ENCODE measurements around the gene TNRC18. TPM values are rescaled to one million over a fixed set of nuclear protein-coding genes. Genes with fewer than 3 reads are reported as not detected.

TNRC18 gene
- total and polyA plus RNA-seq, 2 experiments from 2014 or later = 3.7 to 51.8 TPM

- Histone ChIP-seq H3K79me2 (ENCODE audit: insufficient read depth) (no peaks in the 10 kb centered on the region), H3F3A (ENCODE audit: insufficient read depth) (no peaks in the 10 kb centered on the region), H3K27me3 (replicated peaks; ENCODE audit: insufficient read depth) (no peaks in the 10 kb centered on the region), H3K4me3 (no peak overlapping the region), H3K4me2 (ENCODE audit: unreplicated experiment) (no peak overlapping the region), H3K9ac (no peak overlapping the region), H3K9me3 (ENCODE audit: low read depth) (no peaks in the 10 kb centered on the region), H3K36me3 (ENCODE audit: low read depth) (no peaks in the 10 kb centered on the region), H4K20me1 (ENCODE audit: insufficient read depth) (no peaks in the 10 kb centered on the region), H3K27ac (no peak overlapping the region), H3K4me1 (ENCODE audit: insufficient read depth) (no peaks in the 10 kb centered on the region), H2AFZ (no peak overlapping the region), H3K9me2 (ENCODE audit: insufficient read depth) (no peaks in the 10 kb centered on the region)
- in situ Hi-C loops (cut with MboI) = no loop called here
- WGBS, 2 experiments (ENCODE audit: low coverage in 1 of 2, low lambda C conversion rate in 2 of 2, missing lambda C conversion rate in 2 of 2) = 83 to 86% methylated on average over 12 to 14 of the region's 15 CpGs
- no peak for TF ChIP-seq EZH2 (IDR thresholded peaks at IDR 0.05; ENCODE audit: insufficient read depth, poor library complexity, severe bottlenecking)
- no peak for TF ChIP-seq EZH2phosphoT487 (IDR thresholded peaks at IDR 0.05; ENCODE audit: insufficient read depth, low read depth)
- no peak for DNase-seq
Observed at GRCh38 chr7:5470167-5470532, 46.5 kb upstream of the TNRC18 start.

GRCh38 chr7:5469375-5470166 is 45.9 kb upstream of the TNRC18 start:
- no peak for DNase-seq
- Histone ChIP-seq H3K9me2 (ENCODE audit: insufficient read depth) (no peaks in the 10 kb centered on the region), H3K79me2 (ENCODE audit: insufficient read depth) (no peaks in the 10 kb centered on the region), H3K4me3 (no peak overlapping the region), H2AFZ (no peak overlapping the region), H3F3A (ENCODE audit: insufficient read depth) (no peaks in the 10 kb centered on the region), H3K4me1 (ENCODE audit: insufficient read depth) (no peaks in the 10 kb centered on the region), H3K9me3 (ENCODE audit: low read depth) (no peaks in the 10 kb centered on the region), H4K20me1 (ENCODE audit: insufficient read depth) (no peaks in the 10 kb centered on the region), H3K9ac (no peak overlapping the region), H3K4me2 (ENCODE audit: unreplicated experiment) (no peak overlapping the region), H3K36me3 (ENCODE audit: low read depth) (no peaks in the 10 kb centered on the region), H3K27ac (no peak overlapping the region), H3K27me3 (replicated peaks; ENCODE audit: insufficient read depth) (no peaks in the 10 kb centered on the region)
- WGBS, 2 experiments (ENCODE audit: low coverage in 1 of 2, low lambda C conversion rate in 2 of 2, missing lambda C conversion rate in 2 of 2) = 89 to 91% methylated on average over 29 to 31 of the region's 32 CpGs
- in situ Hi-C loops (cut with MboI) = no loop called here
- TF ChIP-seq EZH2 (IDR thresholded peaks at IDR 0.05; ENCODE audit: insufficient read depth, poor library complexity, severe bottlenecking) = no peak
- no peak for TF ChIP-seq EZH2phosphoT487 (IDR thresholded peaks at IDR 0.05; ENCODE audit: insufficient read depth, low read depth)

- Histone ChIP-seq H3K79me2 (ENCODE audit: insufficient read depth) (no peaks in the 10 kb centered on the region), H3K4me1 (ENCODE audit: insufficient read depth) (no peaks in the 10 kb centered on the region), H2AFZ (no peak overlapping the region), H4K20me1 (ENCODE audit: insufficient read depth) (no peaks in the 10 kb centered on the region), H3K9me3 (ENCODE audit: low read depth) (no peaks in the 10 kb centered on the region), H3K27me3 (replicated peaks; ENCODE audit: insufficient read depth) (no peaks in the 10 kb centered on the region), H3K9ac (no peak overlapping the region), H3K36me3 (ENCODE audit: low read depth) (no peaks in the 10 kb centered on the region), H3K4me3 (no peak overlapping the region), H3K27ac (no peak overlapping the region), H3F3A (ENCODE audit: insufficient read depth) (no peaks in the 10 kb centered on the region), H3K4me2 (ENCODE audit: unreplicated experiment) (no peak overlapping the region), H3K9me2 (ENCODE audit: insufficient read depth) (no peaks in the 10 kb centered on the region)
- DNase-seq = no peak
- TF ChIP-seq EZH2 (IDR thresholded peaks at IDR 0.05; ENCODE audit: insufficient read depth, poor library complexity, severe bottlenecking) (no peak), EZH2phosphoT487 (IDR thresholded peaks at IDR 0.05; ENCODE audit: insufficient read depth, low read depth) (no peak)
- in situ Hi-C loops (cut with MboI) = no loop called here
- WGBS, 2 experiments (ENCODE audit: low coverage in 1 of 2, low lambda C conversion rate in 2 of 2, missing lambda C conversion rate in 2 of 2) = 90% methylated on average over 9 of the region's 9 CpGs
Observed at GRCh38 chr7:5467645-5468044, 44.0 kb upstream of the TNRC18 start.

- no peak overlapping the region for H3K4me3 ChIP-seq
- H3K27ac ChIP-seq = no peak overlapping the region
- H3K9me2 ChIP-seq (ENCODE audit: insufficient read depth) = no peaks in the 10 kb centered on the region
- H3K36me3 ChIP-seq (ENCODE audit: low read depth) = no peaks in the 10 kb centered on the region
- 97 to 99% methylated on average over 14 of the region's 14 CpGs for WGBS, 2 experiments (ENCODE audit: low coverage in 1 of 2, low lambda C conversion rate in 2 of 2, missing lambda C conversion rate in 2 of 2)
- H3K9me3 ChIP-seq (ENCODE audit: low read depth) = no peaks in the 10 kb centered on the region
- in situ Hi-C loops (cut with MboI) = no loop called here
- no peaks in the 10 kb centered on the region for H4K20me1 ChIP-seq (ENCODE audit: insufficient read depth)
- H2AFZ ChIP-seq = no peak overlapping the region
- H3K4me1 ChIP-seq (ENCODE audit: insufficient read depth) = no peaks in the 10 kb centered on the region
- H3K4me2 ChIP-seq (ENCODE audit: unreplicated experiment) = no peak overlapping the region
- no peaks in the 10 kb centered on the region for H3K27me3 ChIP-seq (replicated peaks; ENCODE audit: insufficient read depth)
- no peak for DNase-seq
- no peak overlapping the region for H3K9ac ChIP-seq
- no peak for TF ChIP-seq EZH2 (IDR thresholded peaks at IDR 0.05; ENCODE audit: insufficient read depth, poor library complexity, severe bottlenecking)
- no peak for TF ChIP-seq EZH2phosphoT487 (IDR thresholded peaks at IDR 0.05; ENCODE audit: insufficient read depth, low read depth)
- H3K79me2 ChIP-seq (ENCODE audit: insufficient read depth) = no peaks in the 10 kb centered on the region
- no peaks in the 10 kb centered on the region for H3F3A ChIP-seq (ENCODE audit: insufficient read depth)
Observed at GRCh38 chr7:5466551-5466950, 42.9 kb upstream of the TNRC18 start.

All from GM23248 (cell line).